ENCODE measurements around the gene RD3L. TPM values are rescaled to one million over a fixed set of nuclear protein-coding genes. Genes with fewer than 3 reads are reported as not detected.

RD3L gene
- total RNA-seq, 1 donor from 2014 or later: not detected

- intact Hi-C loops (cut with micrococcal nuclease): no loop called here
- no peak for TF ChIP-seq CTCF (IDR thresholded peaks at IDR 0.05)
- no peak for DNase-seq
- ATAC-seq (ENCODE audit: low read depth): no peak
- ChIA-PET POLR2A (no interaction called here), CTCF (no interaction called here)
- Mint-ChIP-seq H3K27me3 (peaks cover 3% of the 10 kb centered on the region), H3K4me1 (no peaks in the 10 kb centered on the region), H3K36me3 (ENCODE audit: low read depth) (no peaks in the 10 kb centered on the region), H3K9me3 (no peaks in the 10 kb centered on the region), H3K27ac (no peak overlapping the region), H3K4me3 (no peak overlapping the region)
Observed at GRCh38 chr14:103974575-103974974, 32.2 kb upstream of the RD3L start.

- Mint-ChIP-seq H3K27me3 (peaks cover 3% of the 10 kb centered on the region), H3K4me3 (no peak overlapping the region)
Observed at GRCh38 chr14:103973354-103973753, 31.0 kb upstream of the RD3L start.

GRCh38 chr14:103969961-103970360 is 27.6 kb upstream of the RD3L start:
- ChIA-PET POLR2A (no interaction called here), CTCF (no interaction called here)
- intact Hi-C loops (cut with micrococcal nuclease): no loop called here
- TF ChIP-seq CTCF (IDR thresholded peaks at IDR 0.05): no peak
- DNase-seq (no peak), ATAC-seq (ENCODE audit: low read depth) (no peak)
- no peak overlapping the region for H3K27ac Mint-ChIP-seq
- no peaks in the 10 kb centered on the region for H3K4me1 Mint-ChIP-seq
- H3K9me3 Mint-ChIP-seq: no peaks in the 10 kb centered on the region
- no peak overlapping the region for H3K4me3 Mint-ChIP-seq
- no peaks in the 10 kb centered on the region for H3K36me3 Mint-ChIP-seq (ENCODE audit: low read depth)
- no peaks in the 10 kb centered on the region for H3K27me3 Mint-ChIP-seq

More at GRCh38 chr14:103973354-103973753, 31.0 kb upstream of the RD3L start:
- CTCF ChIA-PET: no interaction called here
- TF ChIP-seq CTCF (IDR thresholded peaks at IDR 0.05): no peak
- Mint-ChIP-seq H3K27ac (no peak overlapping the region), H3K4me1 (no peaks in the 10 kb centered on the region), H3K36me3 (ENCODE audit: low read depth) (no peaks in the 10 kb centered on the region), H3K9me3 (no peaks in the 10 kb centered on the region)
- ATAC-seq (ENCODE audit: low read depth): no peak
- intact Hi-C loops (cut with micrococcal nuclease): no loop called here
- POLR2A ChIA-PET: no interaction called here
- no peak for DNase-seq

GRCh38 chr14:103966631-103967030 is 24.3 kb upstream of the RD3L start:
- intact Hi-C loops (cut with micrococcal nuclease): no loop called here
- ChIA-PET CTCF (no interaction called here), POLR2A (no interaction called here)
- H3K36me3 Mint-ChIP-seq (ENCODE audit: low read depth): no peaks in the 10 kb centered on the region
- no peak for DNase-seq
- H3K27me3 Mint-ChIP-seq: peaks cover 2% of the 10 kb centered on the region
- H3K4me3 Mint-ChIP-seq: no peak overlapping the region
- no peaks in the 10 kb centered on the region for H3K9me3 Mint-ChIP-seq
- no peak for TF ChIP-seq CTCF (IDR thresholded peaks at IDR 0.05)
- H3K27ac Mint-ChIP-seq: no peak overlapping the region
- no peak for ATAC-seq (ENCODE audit: low read depth)
- no peaks in the 10 kb centered on the region for H3K4me1 Mint-ChIP-seq

- no peak for TF ChIP-seq CTCF (IDR thresholded peaks at IDR 0.05)
Observed at GRCh38 chr14:103961928-103962578, 19.7 kb upstream of the RD3L start.

More at GRCh38 chr14:103961928-103962578, 19.7 kb upstream of the RD3L start:
- Mint-ChIP-seq H3K27me3 (peaks cover 2% of the 10 kb centered on the region), H3K9me3 (no peaks in the 10 kb centered on the region), H3K36me3 (ENCODE audit: low read depth) (no peaks in the 10 kb centered on the region), H3K4me3 (no peak overlapping the region), H3K27ac (no peak overlapping the region), H3K4me1 (no peaks in the 10 kb centered on the region)
- DNase-seq: no peak
- ChIA-PET CTCF (no interaction called here), POLR2A (no interaction called here)
- intact Hi-C loops (cut with micrococcal nuclease): no loop called here
- ATAC-seq (ENCODE audit: low read depth): no peak

Measured in activated B cell treated with CpG ODN at 0.5 μM for 24 hours (primary cell).